Spleen (tissue), 11 donors: ENCODE measurements around the gene NRG3. TPM values are rescaled to one million over a fixed set of nuclear protein-coding genes. Genes with fewer than 3 reads are reported as not detected.

ENCODE experiments used
- DNase-seq: peaks from one replicate; pipeline ENCODE4 v3.0.0-alpha.2; 2020
- H3K27ac ChIP-seq, 8 donors: fragments of 200-600 bp; sonication (generic) in 7 of 8; 1 replicate in 4 of 8; 2 replicates in 4 of 8; pipeline versions ENCODE4 v1.5.0 to v1.8.0; 2016 to 2021; ENCODE audit warnings: inconsistent platforms in 4 of 8, mild to moderate bottlenecking in 4 of 8, moderate library complexity in 1 of 8
- H3K27me3 ChIP-seq, 7 donors: fragments of 200-600 bp; sonication (generic) in 6 of 7; replicated peaks in 1 of 7; 1 replicate in 4 of 7; 2 replicates in 3 of 7; pipeline versions ENCODE4 v1.5.0 to v1.8.0; 2016 to 2021; ENCODE audit warnings: inconsistent platforms in 3 of 7, mild to moderate bottlenecking in 1 of 7
- H3K36me3 ChIP-seq, 6 donors: fragments of 200-600 bp; sonication (generic) in 5 of 6; 1 replicate in 4 of 6; 2 replicates in 2 of 6; pipeline versions ENCODE4 v1.5.0 to v1.8.0; 2016 to 2021; ENCODE audit warnings: inconsistent platforms in 2 of 6
- H3K4me1 ChIP-seq, 6 donors: fragments of 200-600 bp; sonication (generic) in 5 of 6; 1 replicate in 3 of 6; 2 replicates in 3 of 6; pipeline versions ENCODE4 v1.5.0 to v1.8.0; 2016 to 2021; ENCODE audit warnings: inconsistent platforms in 3 of 6
- H3K4me3 ChIP-seq, 8 donors: fragments of 200-600 bp; sonication (generic) in 7 of 8; 1 replicate in 4 of 8; 2 replicates in 4 of 8; pipeline versions ENCODE4 v1.5.0 to v1.8.0; 2016 to 2021; ENCODE audit warnings: inconsistent platforms in 4 of 8, mild to moderate bottlenecking in 4 of 8, moderate library complexity in 2 of 8
- H3K9me3 ChIP-seq, 8 donors: fragments of 200-600 bp; sonication (generic) in 7 of 8; 1 replicate in 4 of 8; 2 replicates in 4 of 8; pipeline versions ENCODE4 v1.5.0 to v1.8.0; 2016 to 2021; ENCODE audit warnings: inconsistent platforms in 4 of 8
- CTCF ChIP-seq, 11 experiments: fragments of 200-600 bp in 7 of 11; fragments of 450-650 bp in 4 of 11; sonication (generic) in 4 of 11; IDR thresholded peaks in 8 of 11; conservative IDR thresholded peaks in 3 of 11; 1 replicate in 7 of 11; 2 replicates in 4 of 11; pipeline versions ENCODE4 v1.4.0 to v1.8.0; 2016 to 2021; ENCODE audit warnings: antibody characterized with exemption in 11 of 11, inconsistent platforms in 4 of 11, mild to moderate bottlenecking in 1 of 11
- POLR2A ChIP-seq, 3 donors: fragments of 450-650 bp; IDR thresholded peaks; one replicate each; pipeline ENCODE4 v1.5.1; 2017; ENCODE audit warnings: antibody characterized with exemption in 3 of 3, mild to moderate bottlenecking in 1 of 3
- POLR2AphosphoS5 ChIP-seq, 3 donors: sonication (generic); formaldehyde crosslinking; IDR thresholded peaks; one replicate each; pipeline ENCODE4 v1.5.1; 2017; ENCODE audit warnings: antibody characterized with exemption in 3 of 3
- WGBS, 5 donors: extraction: QIAGEN DNeasy Blood & Tissue Kit in 3 of 5; methylation state at CpG; one replicate each; pipeline versions ENCODE4 v1.1.5 to v1.1.7; 2013 to 2018; 5-methylcytosine and 5-hydroxymethylcytosine counted together
- intact Hi-C: fragments of 100-400 bp; cut with DNase I; formaldehyde crosslinking; loops from one replicate; pipeline ENCODE4 v1.15.0; 2023; ENCODE audit warnings: low total_unique reads
- polyA plus RNA-seq, 3 donors: library from polyadenylated mRNA; stranded (reverse); fragments of 200-250 nt; gene quantifications; one replicate each; pipeline ENCODE4 v1.2.1, GENCODE V29; 2013
- total RNA-seq, 7 donors: library from RNA; depleted of rRNA in 3 of 7; stranded (reverse); fragments of >200 nt in 3 of 7; fragmentation: NEBNext Ultra II Directional in 4 of 7; extraction: Animal tissue kit (Norgen Biotek cat#: 25700) in 4 of 7; gene quantifications; one replicate each; pipeline versions ENCODE4 v1.1.0 to v1.2.1, GENCODE V29; 2016 to 2021
- donor health status: healthy with polysubstance abuse.
- donor health status: DM: no; HTN: no; CAD: no; lungs with moderate emphysema.
- donor health status: DM: no; HTN: no; CAD: no.
- donor health status: Bipolar disorder and iron deficiency.
- donor health status: healthy.
- donor health status: DM: no; HTN: no; CAD: no.
- donor health status: DM: yes; HTN: yes; CAD: no.

The NRG3 gene
- total and polyA plus RNA-seq, 10 donors: 0.10 to 0.22 (median 0.21) TPM; not detected in 7

GRCh38 chr10:81995254-81995653 is 120.3 kb downstream of the NRG3 start:
- 53 to 77% (median 66%) methylated on average over 3 of the region's 3 CpGs for WGBS, 5 donors
- intact Hi-C loops: no loop called here
- Histone ChIP-seq H3K27ac (no peak overlapping the region), H3K36me3 (no peaks in the 10 kb centered on the region), H3K9me3 (peaks cover 0 to 5% (median 0%) of the 10 kb centered on the region in 8 donors), H3K4me1 (no peaks in the 10 kb centered on the region), H3K4me3 (no peak overlapping the region), H3K27me3 (no peaks in the 10 kb centered on the region)
- no peak for DNase-seq
- TF ChIP-seq CTCF (IDR thresholded peaks at IDR 0.05 in 8 of 11, conservative IDR thresholded peaks at IDR 0.05 in 3 of 11): no peak

- no peak for DNase-seq
- no peak overlapping the region for H3K27ac ChIP-seq
- H3K4me3 ChIP-seq: no peak overlapping the region
- TF ChIP-seq POLR2A (IDR thresholded peaks at IDR 0.05) (no peak), CTCF (IDR thresholded peaks at IDR 0.05 in 8 of 11, conservative IDR thresholded peaks at IDR 0.05 in 3 of 11) (no peak)
- intact Hi-C loops: no loop called here
- H3K36me3 ChIP-seq: no peaks in the 10 kb centered on the region
- no peaks in the 10 kb centered on the region for H3K27me3 ChIP-seq
- WGBS, 5 donors: 66 to 86% (median 79%) methylated on average over 3 of the region's 3 CpGs
- no peaks in the 10 kb centered on the region for H3K4me1 ChIP-seq
- H3K9me3 ChIP-seq: peaks cover 0 to 5% (median 0%) of the 10 kb centered on the region in 8 donors
Observed at GRCh38 chr10:81996927-81997326, 121.9 kb downstream of the NRG3 start.

- peaks cover 0 to 18% (median 0%) of the 10 kb centered on the region in 8 donors for H3K9me3 ChIP-seq
- DNase-seq: no peak
- intact Hi-C loops: no loop called here
- H3K36me3 ChIP-seq: no peaks in the 10 kb centered on the region
- no peaks in the 10 kb centered on the region for H3K27me3 ChIP-seq
- H3K4me1 ChIP-seq: no peaks in the 10 kb centered on the region
- 62 to 80% (median 71%) methylated on average over 4 of the region's 4 CpGs for WGBS, 5 donors
- TF ChIP-seq POLR2AphosphoS5 (IDR thresholded peaks at IDR 0.05) (no peak), CTCF (IDR thresholded peaks at IDR 0.05 in 8 of 11, conservative IDR thresholded peaks at IDR 0.05 in 3 of 11) (no peak), POLR2A (IDR thresholded peaks at IDR 0.05) (no peak)
- no peak overlapping the region for H3K4me3 ChIP-seq
- no peak overlapping the region for H3K27ac ChIP-seq
Observed at GRCh38 chr10:82020999-82021398, 146.0 kb downstream of the NRG3 start.

- 51 to 68% (median 60%) methylated on average over 1 of the region's 1 CpG for WGBS, 5 donors
- no peak overlapping the region for H3K27ac ChIP-seq
- no peak overlapping the region for H3K4me3 ChIP-seq
- H3K27me3 ChIP-seq: no peaks in the 10 kb centered on the region
- intact Hi-C loops: no loop called here
- H3K4me1 ChIP-seq: no peaks in the 10 kb centered on the region
- no peak for TF ChIP-seq POLR2A (IDR thresholded peaks at IDR 0.05)
- TF ChIP-seq POLR2AphosphoS5 (IDR thresholded peaks at IDR 0.05): no peak
- no peak for TF ChIP-seq CTCF (IDR thresholded peaks at IDR 0.05 in 8 of 11, conservative IDR thresholded peaks at IDR 0.05 in 3 of 11)
- no peaks in the 10 kb centered on the region for H3K36me3 ChIP-seq
- peaks cover 0 to 3% (median 0%) of the 10 kb centered on the region in 8 donors for H3K9me3 ChIP-seq
- no peak for DNase-seq
Observed at GRCh38 chr10:82027711-82028110, 152.7 kb downstream of the NRG3 start.
